Measurements from ENCODE around the gene PPM1M. TPM values are rescaled to one million over a fixed set of nuclear protein-coding genes. Genes with fewer than 3 reads are reported as not detected.
"Not testable (repeated sequence)": the region's sequence is repeated elsewhere in the genome, so short reads cannot be mapped to it uniquely, and the experiment has no call there.

PPM1M gene
- total and polyA plus RNA-seq, 2 donors (not counting 1 experiment from before 2014, with no cell fraction given): 19.7 to 37.8 TPM

- peaks cover 10% of the 10 kb centered on the region for H3K36me3 ChIP-seq (ENCODE audit: control insufficient read depth, insufficient read depth, low read length)
- H3K9me3 ChIP-seq (ENCODE audit: control insufficient read depth, insufficient read depth, low read depth, low read length): no peaks in the 10 kb centered on the region
- H3K4me3 ChIP-seq (replicated peaks in 1 of 4; ENCODE audit: control extremely low read depth in 1 of 4, insufficient read depth in 1 of 4, low read depth in 3 of 4, low read length in 4 of 4): no peak overlapping the region
- peaks cover 2% of the 10 kb centered on the region for H4K20me1 ChIP-seq (ENCODE audit: control insufficient read depth, extremely low read depth, insufficient read depth, low read length)
- no peak overlapping the region for H2AFZ ChIP-seq (ENCODE audit: low read length)
- no peak for DNase-seq (ENCODE audit: low read depth in 2 of 2)
- H3K4me1 ChIP-seq (ENCODE audit: control insufficient read depth, extremely low read depth, insufficient read depth, low read length): peaks cover 8% of the 10 kb centered on the region
- H3K27ac ChIP-seq (ENCODE audit: insufficient read depth, low read length): no peak overlapping the region
- no peak overlapping the region for H3K4me2 ChIP-seq (ENCODE audit: extremely low read depth, insufficient read depth, low read length)
- peaks cover 78% of the 10 kb centered on the region for H3K79me2 ChIP-seq (ENCODE audit: control insufficient read depth, insufficient read depth, low read length)
- TF ChIP-seq CTCF (conservative IDR thresholded peaks at IDR 0.05 in 1 of 2, IDR thresholded peaks at IDR 0.05 in 1 of 2; ENCODE audit: low read depth in 1 of 2, low read length in 2 of 2) (no peak), EZH2 (IDR thresholded peaks at IDR 0.05; ENCODE audit: low read length, missing control alignments) (no peak)
- H3K27me3 ChIP-seq (ENCODE audit: control insufficient read depth, insufficient read depth, low read length): no peaks in the 10 kb centered on the region
- H3K9ac ChIP-seq (ENCODE audit: insufficient read depth, low read length): no peak overlapping the region
Observed at GRCh38 chr3:52270252-52270754, 24.7 kb downstream of the PPM1M start.

- H3K79me2 ChIP-seq (ENCODE audit: control insufficient read depth, insufficient read depth, low read length): peaks cover 92% of the 10 kb centered on the region
- H3K4me1 ChIP-seq (ENCODE audit: control insufficient read depth, extremely low read depth, insufficient read depth, low read length); H3K9ac ChIP-seq (ENCODE audit: insufficient read depth, low read length); H4K20me1 ChIP-seq (ENCODE audit: control insufficient read depth, extremely low read depth, insufficient read depth, low read length); H3K36me3 ChIP-seq (ENCODE audit: control insufficient read depth, insufficient read depth, low read length); H3K9me3 ChIP-seq (ENCODE audit: control insufficient read depth, insufficient read depth, low read depth, low read length); H3K27ac ChIP-seq (ENCODE audit: insufficient read depth, low read length); H3K27me3 ChIP-seq (ENCODE audit: control insufficient read depth, insufficient read depth, low read length); DNase-seq (ENCODE audit: low read depth in 2 of 2); H2AFZ ChIP-seq (ENCODE audit: low read length); H3K4me3 ChIP-seq (replicated peaks in 1 of 4; ENCODE audit: control extremely low read depth in 1 of 4, insufficient read depth in 1 of 4, low read depth in 3 of 4, low read length in 4 of 4); H3K4me2 ChIP-seq (ENCODE audit: extremely low read depth, insufficient read depth, low read length): not testable (repeated sequence)
Observed at GRCh38 chr3:52272172-52272571, 26.6 kb downstream of the PPM1M start.

GRCh38 chr3:52272831-52273230 lies 27.3 kb downstream of the PPM1M start:
- Histone ChIP-seq H4K20me1 (ENCODE audit: control insufficient read depth, extremely low read depth, insufficient read depth, low read length) (peaks cover 5% of the 10 kb centered on the region), H3K79me2 (ENCODE audit: control insufficient read depth, insufficient read depth, low read length) (peaks cover 95% of the 10 kb centered on the region), H3K27ac (ENCODE audit: insufficient read depth, low read length) (no peak overlapping the region), H2AFZ (ENCODE audit: low read length) (no peak overlapping the region), H3K27me3 (ENCODE audit: control insufficient read depth, insufficient read depth, low read length) (no peaks in the 10 kb centered on the region), H3K4me2 (ENCODE audit: extremely low read depth, insufficient read depth, low read length) (no peak overlapping the region), H3K36me3 (ENCODE audit: control insufficient read depth, insufficient read depth, low read length) (peaks cover 8% of the 10 kb centered on the region), H3K9me3 (ENCODE audit: control insufficient read depth, insufficient read depth, low read depth, low read length) (no peaks in the 10 kb centered on the region), H3K4me1 (ENCODE audit: control insufficient read depth, extremely low read depth, insufficient read depth, low read length) (peaks cover 9% of the 10 kb centered on the region), H3K9ac (ENCODE audit: insufficient read depth, low read length) (no peak overlapping the region), H3K4me3 (replicated peaks in 1 of 4; ENCODE audit: control extremely low read depth in 1 of 4, insufficient read depth in 1 of 4, low read depth in 3 of 4, low read length in 4 of 4) (no peak overlapping the region)
- TF ChIP-seq CTCF (conservative IDR thresholded peaks at IDR 0.05 in 1 of 2, IDR thresholded peaks at IDR 0.05 in 1 of 2; ENCODE audit: low read depth in 1 of 2, low read length in 2 of 2): no peak
- TF ChIP-seq EZH2 (IDR thresholded peaks at IDR 0.05; ENCODE audit: low read length, missing control alignments): no peak
- no peak for DNase-seq (ENCODE audit: low read depth in 2 of 2)

- H3K36me3 ChIP-seq (ENCODE audit: control insufficient read depth, insufficient read depth, low read length); H3K4me2 ChIP-seq (ENCODE audit: extremely low read depth, insufficient read depth, low read length); H2AFZ ChIP-seq (ENCODE audit: low read length); H4K20me1 ChIP-seq (ENCODE audit: control insufficient read depth, extremely low read depth, insufficient read depth, low read length); H3K9me3 ChIP-seq (ENCODE audit: control insufficient read depth, insufficient read depth, low read depth, low read length); H3K4me3 ChIP-seq (replicated peaks in 1 of 4; ENCODE audit: control extremely low read depth in 1 of 4, insufficient read depth in 1 of 4, low read depth in 3 of 4, low read length in 4 of 4); DNase-seq (ENCODE audit: low read depth in 2 of 2); H3K27me3 ChIP-seq (ENCODE audit: control insufficient read depth, insufficient read depth, low read length); H3K9ac ChIP-seq (ENCODE audit: insufficient read depth, low read length); H3K27ac ChIP-seq (ENCODE audit: insufficient read depth, low read length); H3K4me1 ChIP-seq (ENCODE audit: control insufficient read depth, extremely low read depth, insufficient read depth, low read length): not testable (repeated sequence)
- peaks cover 82% of the 10 kb centered on the region for H3K79me2 ChIP-seq (ENCODE audit: control insufficient read depth, insufficient read depth, low read length)
Observed at GRCh38 chr3:52274781-52275180, 29.2 kb downstream of the PPM1M start.
